DMS153 (cell line): ENCODE results near the gene OR11H6.
"Not testable (repeated sequence)": the region's sequence is repeated elsewhere in the genome, so short reads cannot be mapped to it uniquely, and the experiment has no call there.

Source experiments
- DNase-seq: peaks from one replicate; lab custom pipeline; 2025; lab: John Stamatoyannopoulos, UW

The OR11H6 gene

DNA sequence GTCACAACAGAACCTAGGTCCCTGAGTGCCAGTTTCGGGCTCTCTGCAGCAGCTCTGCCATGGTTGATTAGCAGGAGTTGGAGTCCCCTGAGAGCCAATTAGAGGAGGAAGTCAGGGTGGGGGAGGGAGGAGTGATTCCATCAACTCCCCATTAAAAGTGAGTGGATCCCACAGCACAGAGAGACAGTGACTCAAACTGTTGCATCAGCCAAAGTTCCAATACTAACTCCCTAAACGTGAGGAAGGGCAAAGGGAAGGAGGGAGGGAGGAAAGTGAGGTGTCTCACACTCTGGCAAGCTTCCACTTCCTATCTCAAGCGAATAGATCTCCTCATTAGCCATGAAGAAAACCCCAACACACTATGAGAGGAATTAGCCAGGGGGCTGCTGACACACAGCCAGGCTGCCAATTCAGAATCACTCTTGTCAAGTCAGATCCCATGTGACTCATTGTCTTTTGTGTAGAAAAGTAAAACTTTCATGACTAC is 39.2 kb downstream of the OR11H6 start:
- no peak for DNase-seq

DNA sequence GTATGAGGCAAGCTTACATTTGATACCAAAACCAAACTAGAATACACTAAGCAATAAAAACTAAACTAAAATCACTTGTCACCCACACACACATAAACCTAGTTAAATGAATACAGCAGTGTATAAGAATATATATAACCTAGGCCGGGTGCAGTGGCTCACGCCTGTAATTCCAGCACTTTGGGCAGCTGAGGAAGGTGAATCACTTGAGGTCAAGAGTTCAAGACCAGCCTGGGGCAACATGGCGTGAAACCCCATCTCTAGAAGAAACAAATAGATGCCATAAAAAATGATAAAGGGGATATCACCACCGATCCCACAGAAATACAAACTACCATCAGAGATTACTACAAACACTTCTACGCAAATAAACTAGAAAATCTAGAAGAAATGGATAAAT is 40.9 kb downstream of the OR11H6 start:
- not testable (repeated sequence) for DNase-seq

DNA sequence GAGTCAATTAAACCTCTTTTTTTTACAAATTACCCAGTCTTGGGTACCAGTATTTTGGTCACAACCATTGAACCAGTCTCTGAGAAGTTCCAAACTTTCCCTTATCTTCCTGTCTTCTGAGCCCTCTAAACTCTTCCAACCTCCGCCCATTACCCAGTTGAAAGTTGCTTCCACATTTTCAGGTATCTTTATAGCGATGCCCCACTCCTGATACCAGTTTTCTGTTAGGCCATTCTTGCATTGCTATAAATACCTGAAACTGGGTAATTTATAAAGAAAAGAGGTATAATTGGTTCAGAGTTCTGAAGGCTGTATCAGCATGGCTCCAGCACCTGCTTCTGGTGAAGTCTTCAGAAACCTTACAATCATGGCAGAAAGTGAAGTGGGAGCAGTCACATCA is 50.6 kb downstream of the OR11H6 start:
- no peak for DNase-seq
